H1 (cell line): Measurements from ENCODE around the gene TENT4A.

Experiments used
- CTCF ChIP-seq, 3 experiments: IDR thresholded peaks; 1 replicate in 2 of 3; 2 replicates in 1 of 3; pipeline versions ENCODE4 v1.5.1 to v1.6.1; 2011; ENCODE audit warnings: low read length in 3 of 3, mild to moderate bottlenecking in 3 of 3, inconsistent platforms in 2 of 3, low read depth in 1 of 3, moderate library complexity in 1 of 3; ENCODE audit not compliant: insufficient read depth in 1 of 3; ENCODE audit errors: control extremely low read depth in 1 of 3
- TAF1 ChIP-seq: IDR thresholded peaks from 2 replicates; pipeline ENCODE4 v1.6.1; 2011; ENCODE audit warnings: mild to moderate bottlenecking, low read depth, low read length

GRCh38 chr5:6792911-6793471 is 79.8 kb downstream of the TENT4A start:
- TF ChIP-seq TAF1: no peak
- no peak for TF ChIP-seq CTCF (IDR thresholded peaks at IDR 0.05; ENCODE audit: control extremely low read depth in 1 of 3, insufficient read depth in 1 of 3, low read depth in 1 of 3, low read length in 3 of 3)
